ENCODE measurements around the gene SMAD2.
"Not testable (repeated sequence)": the region's sequence is repeated elsewhere in the genome, so short reads cannot be mapped to it uniquely, and the experiment has no call there.

The SMAD2 gene

DNA sequence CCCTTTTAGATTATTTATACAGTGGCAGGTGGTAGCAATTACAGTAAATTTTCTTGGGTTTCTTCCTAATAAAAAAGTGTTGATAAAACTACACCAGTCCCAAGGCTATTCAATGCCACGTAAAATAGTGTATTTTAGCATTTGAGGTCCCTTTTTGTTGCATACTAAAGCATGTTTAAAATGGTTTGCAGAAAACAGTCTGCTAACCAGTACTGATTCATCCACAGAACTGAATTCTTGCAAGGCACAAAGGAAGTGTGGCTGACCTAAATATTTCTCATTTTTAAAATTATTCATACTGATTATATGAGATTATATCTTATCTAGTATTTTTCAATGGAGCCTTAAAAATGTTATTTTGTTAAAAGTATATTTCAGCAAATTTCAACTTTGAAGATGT, 98.1 kb downstream of the SMAD2 start:
- TF ChIP-seq, protein P1, sequence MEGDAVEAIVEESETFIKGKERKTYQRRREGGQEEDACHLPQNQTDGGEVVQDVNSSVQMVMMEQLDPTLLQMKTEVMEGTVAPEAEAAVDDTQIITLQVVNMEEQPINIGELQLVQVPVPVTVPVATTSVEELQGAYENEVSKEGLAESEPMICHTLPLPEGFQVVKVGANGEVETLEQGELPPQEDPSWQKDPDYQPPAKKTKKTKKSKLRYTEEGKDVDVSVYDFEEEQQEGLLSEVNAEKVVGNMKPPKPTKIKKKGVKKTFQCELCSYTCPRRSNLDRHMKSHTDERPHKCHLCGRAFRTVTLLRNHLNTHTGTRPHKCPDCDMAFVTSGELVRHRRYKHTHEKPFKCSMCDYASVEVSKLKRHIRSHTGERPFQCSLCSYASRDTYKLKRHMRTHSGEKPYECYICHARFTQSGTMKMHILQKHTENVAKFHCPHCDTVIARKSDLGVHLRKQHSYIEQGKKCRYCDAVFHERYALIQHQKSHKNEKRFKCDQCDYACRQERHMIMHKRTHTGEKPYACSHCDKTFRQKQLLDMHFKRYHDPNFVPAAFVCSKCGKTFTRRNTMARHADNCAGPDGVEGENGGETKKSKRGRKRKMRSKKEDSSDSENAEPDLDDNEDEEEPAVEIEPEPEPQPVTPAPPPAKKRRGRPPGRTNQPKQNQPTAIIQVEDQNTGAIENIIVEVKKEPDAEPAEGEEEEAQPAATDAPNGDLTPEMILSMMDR (IDR thresholded peaks at IDR 0.05) = no peak
- no peak for DNase-seq
- Mint-ChIP-seq H3K4me1 (no peaks in the 10 kb centered on the region), H3K36me3 (ENCODE audit: low read depth) (peaks cover 71% of the 10 kb centered on the region), H3K27me3 (ENCODE audit: low read depth, poor library complexity) (no peaks in the 10 kb centered on the region), H3K9me3 (peaks cover 24% of the 10 kb centered on the region), H3K27ac (no peak overlapping the region), H3K4me3 (no peak overlapping the region)

DNA sequence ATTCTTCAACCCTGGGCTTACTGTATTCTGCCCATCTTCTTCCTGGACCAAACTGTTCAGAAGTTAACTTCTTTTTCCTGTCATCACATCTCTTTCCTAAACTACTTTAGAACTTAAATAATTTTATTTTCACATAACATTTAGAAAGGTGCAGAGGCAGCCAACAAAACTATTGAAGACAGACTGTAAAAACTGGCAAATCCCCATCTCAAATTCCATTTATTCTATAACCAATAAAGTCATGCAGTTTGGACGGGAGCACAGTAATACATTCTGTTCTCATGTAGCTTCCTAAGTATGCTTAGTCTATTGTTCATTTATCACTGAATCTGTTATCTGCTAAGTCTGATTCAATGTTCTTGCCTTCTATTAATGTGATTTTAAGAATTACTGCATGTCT, 99.1 kb downstream of the SMAD2 start:
- no peak overlapping the region for H3K4me3 Mint-ChIP-seq

DNA sequence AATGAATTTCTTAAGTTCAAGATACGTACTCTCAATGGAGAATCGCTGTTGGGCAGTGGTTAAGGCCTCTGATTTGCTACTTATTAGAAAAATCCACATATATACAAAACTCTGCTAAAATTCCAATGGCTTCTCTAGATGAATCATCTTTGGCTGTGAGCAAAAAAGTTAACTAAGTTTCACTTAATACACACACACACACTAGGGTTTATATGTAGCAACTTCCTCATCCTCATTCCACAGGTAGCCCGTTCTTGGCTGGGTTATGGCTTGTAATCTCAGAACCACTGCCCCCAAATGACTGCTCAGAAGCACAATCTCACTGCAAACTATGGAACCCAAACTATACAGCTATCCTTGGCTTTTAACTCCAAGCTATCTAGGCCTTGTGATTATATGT, 99.7 kb downstream of the SMAD2 start:
- H3K4me3 Mint-ChIP-seq = no peak overlapping the region
- peaks cover 73% of the 10 kb centered on the region for H3K36me3 Mint-ChIP-seq (ENCODE audit: low read depth)
- H3K4me1 Mint-ChIP-seq = no peaks in the 10 kb centered on the region
- peaks cover 39% of the 10 kb centered on the region for H3K9me3 Mint-ChIP-seq
- no peak for DNase-seq
- no peak overlapping the region for H3K27ac Mint-ChIP-seq
- TF ChIP-seq, protein P1 (IDR thresholded peaks at IDR 0.05) = no peak
- H3K27me3 Mint-ChIP-seq (ENCODE audit: low read depth, poor library complexity) = no peaks in the 10 kb centered on the region

More for the DNA sequence above, 99.1 kb downstream of the SMAD2 start:
- Mint-ChIP-seq H3K36me3 (ENCODE audit: low read depth) (peaks cover 72% of the 10 kb centered on the region), H3K27me3 (ENCODE audit: low read depth, poor library complexity) (no peaks in the 10 kb centered on the region), H3K9me3 (peaks cover 34% of the 10 kb centered on the region), H3K27ac (no peak overlapping the region), H3K4me1 (no peaks in the 10 kb centered on the region)
- DNase-seq = no peak
- TF ChIP-seq, protein P1 (IDR thresholded peaks at IDR 0.05) = no peak

DNA sequence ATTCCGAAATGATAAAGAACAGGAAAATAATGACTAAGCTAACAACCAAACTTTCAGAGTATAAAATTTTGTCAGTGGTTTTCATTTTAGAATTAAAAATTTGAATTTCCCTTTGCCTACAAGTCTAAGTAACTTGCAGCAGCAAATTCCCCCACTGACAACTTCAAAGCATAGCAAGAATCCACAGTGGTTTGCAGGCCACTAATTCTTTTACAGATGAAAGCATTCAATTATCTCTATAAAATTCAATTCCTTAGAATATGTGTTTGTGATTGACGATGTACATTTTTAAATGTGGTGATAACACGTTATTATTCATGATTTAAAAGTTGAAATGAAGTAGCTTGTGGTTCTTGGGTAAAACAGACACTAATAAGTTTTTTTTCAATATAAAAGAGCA, 100.6 kb downstream of the SMAD2 start:
- H3K4me1 Mint-ChIP-seq = no peaks in the 10 kb centered on the region
- H3K4me3 Mint-ChIP-seq = no peak overlapping the region
- no peaks in the 10 kb centered on the region for H3K27me3 Mint-ChIP-seq (ENCODE audit: low read depth, poor library complexity)
- peaks cover 76% of the 10 kb centered on the region for H3K36me3 Mint-ChIP-seq (ENCODE audit: low read depth)
- TF ChIP-seq, protein P1 (IDR thresholded peaks at IDR 0.05) = no peak
- peaks cover 39% of the 10 kb centered on the region for H3K9me3 Mint-ChIP-seq
- no peak overlapping the region for H3K27ac Mint-ChIP-seq
- DNase-seq = no peak

DNA sequence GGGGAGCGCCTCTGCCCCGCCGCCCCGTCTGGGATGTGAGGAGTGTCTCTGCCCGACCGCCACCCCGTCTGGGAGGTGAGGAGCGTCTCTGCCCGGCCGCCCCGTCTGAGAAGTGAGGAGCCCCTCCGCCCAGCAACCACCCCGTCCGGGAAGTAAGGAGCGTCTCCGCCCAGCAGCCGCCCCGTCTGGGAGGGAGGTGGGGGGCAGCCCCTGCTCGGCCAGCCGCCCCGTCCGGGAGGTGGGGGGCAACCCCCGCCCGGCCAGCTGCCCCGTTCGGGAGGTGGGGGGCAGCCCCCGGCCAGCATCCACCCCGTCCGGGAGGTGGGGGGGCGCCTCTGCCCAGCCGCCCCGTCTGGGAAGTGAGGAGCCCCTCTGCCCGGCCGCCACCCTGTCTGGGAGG, 102.4 kb downstream of the SMAD2 start:
- not testable (repeated sequence) for DNase-seq; H3K27ac Mint-ChIP-seq; H3K4me1 Mint-ChIP-seq; H3K4me3 Mint-ChIP-seq; H3K27me3 Mint-ChIP-seq (ENCODE audit: low read depth, poor library complexity)
- Mint-ChIP-seq H3K9me3 (peaks cover 39% of the 10 kb centered on the region), H3K36me3 (ENCODE audit: low read depth) (peaks cover 90% of the 10 kb centered on the region)

DNA sequence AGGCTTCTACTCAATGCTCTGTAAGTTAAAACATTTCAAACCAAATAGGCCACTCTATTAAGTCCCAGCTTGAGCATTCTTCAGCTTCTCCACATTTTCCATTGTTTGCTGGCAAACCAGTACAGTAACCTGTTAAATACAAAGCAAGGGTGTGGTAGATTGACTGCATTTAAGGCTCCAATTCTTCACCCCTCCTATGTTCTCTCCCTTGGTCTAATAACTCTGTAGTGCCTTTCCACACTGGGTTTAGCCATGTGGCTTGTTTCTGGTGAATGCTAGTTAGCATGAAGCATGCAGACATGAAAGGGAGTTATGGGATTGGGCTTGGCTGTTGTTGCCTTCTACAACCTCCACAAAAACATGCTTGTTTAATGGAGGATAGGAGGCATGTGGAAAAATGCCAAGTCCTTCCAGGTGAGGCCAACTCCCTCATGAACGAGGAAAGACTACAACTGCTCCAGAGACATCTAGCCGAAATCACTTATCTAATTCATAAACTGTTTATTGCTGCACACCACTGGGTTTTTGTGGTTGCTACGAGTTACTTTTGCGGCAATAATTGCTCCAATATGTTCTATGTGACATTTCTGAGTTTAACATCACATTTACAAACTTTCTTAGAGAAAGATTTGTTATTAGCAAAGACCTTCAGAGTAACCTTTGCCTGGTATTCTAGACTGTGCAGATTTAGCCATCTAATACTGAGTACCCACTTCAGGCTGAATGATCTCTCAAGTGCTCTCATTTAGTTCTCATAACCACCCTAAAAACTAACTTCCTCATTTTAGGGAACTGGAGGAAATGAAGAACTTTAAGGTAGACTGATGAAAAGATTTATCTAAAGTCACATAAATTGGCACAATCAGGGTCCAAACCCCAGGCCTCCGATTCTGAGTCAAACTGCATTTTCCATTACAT, 104.0 kb downstream of the SMAD2 start:
- H3K4me1 Mint-ChIP-seq = no peaks in the 10 kb centered on the region
- H3K36me3 Mint-ChIP-seq (ENCODE audit: low read depth) = peaks cover 74% of the 10 kb centered on the region
- no peak overlapping the region for H3K27ac Mint-ChIP-seq
- H3K9me3 Mint-ChIP-seq = peaks cover 39% of the 10 kb centered on the region
- H3K4me3 Mint-ChIP-seq = no peak overlapping the region
- TF ChIP-seq, protein P1 (IDR thresholded peaks at IDR 0.05) = no peak
- no peak for DNase-seq
- H3K27me3 Mint-ChIP-seq (ENCODE audit: low read depth, poor library complexity) = no peaks in the 10 kb centered on the region
